Measurements from ENCODE around the gene TEAD1.

DNA sequence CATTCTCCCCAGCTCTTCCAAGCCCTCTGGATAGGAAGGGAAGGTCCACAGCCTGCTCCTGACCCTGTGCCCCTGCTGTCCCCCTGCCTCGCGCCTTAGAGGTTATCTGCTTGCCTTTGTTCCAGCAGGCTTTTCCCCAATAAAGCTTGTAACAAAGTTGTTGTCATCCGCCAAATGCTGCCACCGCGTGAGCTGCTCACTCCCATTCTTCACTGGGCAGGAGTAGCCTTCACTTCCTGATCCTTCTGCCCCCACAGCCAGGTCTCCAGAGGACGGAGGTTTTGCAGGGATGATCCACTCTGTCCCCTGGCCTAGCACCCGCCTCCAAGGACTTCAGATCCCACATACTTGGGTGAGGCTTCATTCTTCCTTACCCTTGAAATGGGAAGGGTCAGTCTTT, 240.9 kb downstream of the TEAD1 start:
- TF ChIP-seq, protein P1, sequence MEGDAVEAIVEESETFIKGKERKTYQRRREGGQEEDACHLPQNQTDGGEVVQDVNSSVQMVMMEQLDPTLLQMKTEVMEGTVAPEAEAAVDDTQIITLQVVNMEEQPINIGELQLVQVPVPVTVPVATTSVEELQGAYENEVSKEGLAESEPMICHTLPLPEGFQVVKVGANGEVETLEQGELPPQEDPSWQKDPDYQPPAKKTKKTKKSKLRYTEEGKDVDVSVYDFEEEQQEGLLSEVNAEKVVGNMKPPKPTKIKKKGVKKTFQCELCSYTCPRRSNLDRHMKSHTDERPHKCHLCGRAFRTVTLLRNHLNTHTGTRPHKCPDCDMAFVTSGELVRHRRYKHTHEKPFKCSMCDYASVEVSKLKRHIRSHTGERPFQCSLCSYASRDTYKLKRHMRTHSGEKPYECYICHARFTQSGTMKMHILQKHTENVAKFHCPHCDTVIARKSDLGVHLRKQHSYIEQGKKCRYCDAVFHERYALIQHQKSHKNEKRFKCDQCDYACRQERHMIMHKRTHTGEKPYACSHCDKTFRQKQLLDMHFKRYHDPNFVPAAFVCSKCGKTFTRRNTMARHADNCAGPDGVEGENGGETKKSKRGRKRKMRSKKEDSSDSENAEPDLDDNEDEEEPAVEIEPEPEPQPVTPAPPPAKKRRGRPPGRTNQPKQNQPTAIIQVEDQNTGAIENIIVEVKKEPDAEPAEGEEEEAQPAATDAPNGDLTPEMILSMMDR (IDR thresholded peaks at IDR 0.05) = no peak
- TF ChIP-seq POLR2A (IDR thresholded peaks at IDR 0.05) = no peak
- TF ChIP-seq POLR2AphosphoS5 (IDR thresholded peaks at IDR 0.05) = no peak
